PC-9 (cell line): ENCODE results near the gene MACROD2.

Experiments used
- CTCF ChIP-seq: fragments of 200-600 bp; sonication (generic); conservative IDR thresholded peaks from 2 replicates; pipeline ENCODE4 v1.6.1; 2017; ENCODE audit warnings: mixed run types, antibody characterized with exemption, mild to moderate bottlenecking, moderate library complexity
- EZH2 ChIP-seq: fragments of 200-600 bp; sonication (generic); IDR thresholded peaks from 2 replicates; pipeline ENCODE4 v1.8.0; 2017; ENCODE audit warnings: antibody characterized with exemption, low read depth

- TF ChIP-seq CTCF = no peak
- TF ChIP-seq EZH2 = no peak
These were observed 1080.3 kb downstream of the MACROD2 start for GRCh38 chr20:15075586-15075985.
